GM12878 (cell line): Measurements from ENCODE around the gene PPP1R18. TPM values are rescaled to one million over a fixed set of nuclear protein-coding genes. Genes with fewer than 3 reads are reported as not detected.

Experiments
- ATAC-seq: fragments of 200-7000 bp; cut with Tn5 transposase; 3 replicates; pipeline ENCODE4 v1.9.1; 2020; ENCODE audit warnings: mild to moderate bottlenecking, moderate library complexity
- BruUV-seq: library from RNA; stranded (reverse); fragments of 400-500 nt; replicated peaks from 2 replicates; lab custom pipeline; 2021; lab: Mats Ljungman, UMichigan
- CTCF ChIA-PET: fragments of 300-600 bp; sonication (Branson Sonifier 250); formaldehyde crosslinking; extraction: SDS; loops from one replicate; lab custom pipeline; 2021; ENCODE audit warnings: inconsistent platforms; lab: Yijun Ruan, JAX
- POLR2A ChIA-PET: fragments of 350-600 bp; formaldehyde crosslinking; extraction: SDS; loops from one replicate; lab custom pipeline; 2021; ENCODE audit warnings: inconsistent platforms; lab: Charles Lee
- RAD21 ChIA-PET: fragments of 300-600 bp; sonication (Branson Sonifier 250); formaldehyde crosslinking; loops from one replicate; lab custom pipeline; 2023; ENCODE audit warnings: antibody characterized with exemption; ENCODE audit not compliant: unreplicated experiment; lab: Charles Lee
- SMC1A ChIA-PET: fragments of 300-600 bp; sonication (Branson Sonifier 250); formaldehyde crosslinking; loops from one replicate; lab custom pipeline; 2023; ENCODE audit not compliant: unreplicated experiment, uncharacterized antibody; lab: Charles Lee
- DNase-seq: peaks from one replicate; pipeline ENCODE4 v3.0.0-alpha.2; 2011; ENCODE audit warnings: low read depth, low spot score
- FAIRE-seq: peaks from 3 replicates; lab custom pipeline; 2011; peaks lifted over from hg19 to GRCh38; lab: Jason Lieb, UNC
- H2AFZ ChIP-seq: 2 replicates; pipeline ENCODE4 v1.6.0; 2011; ENCODE audit warnings: low read depth, low read length, control low read depth; ENCODE audit not compliant: control insufficient read depth
- H3K27ac ChIP-seq: 2 replicates; pipeline ENCODE4 v1.5.1; 2011; ENCODE audit warnings: control low read depth; ENCODE audit not compliant: control insufficient read depth, insufficient read depth
- H3K27me3 ChIP-seq, 2 experiments: replicated peaks in 1 of 2; 2 replicates each; pipeline versions ENCODE4 v1.6.0 to v1.6.1; 2011; ENCODE audit warnings: low read length in 1 of 2; ENCODE audit not compliant: control insufficient read depth in 2 of 2, insufficient read depth in 2 of 2
- H3K36me3 ChIP-seq, 2 experiments: 2 replicates each; pipeline ENCODE4 v1.5.1; 2011; ENCODE audit warnings: low read length in 1 of 2; ENCODE audit not compliant: control insufficient read depth in 2 of 2, insufficient read depth in 2 of 2
- H3K4me1 ChIP-seq: 2 replicates; pipeline ENCODE4 v1.6.1; 2011; ENCODE audit warnings: mild to moderate bottlenecking, low read length, moderate library complexity, mixed read lengths; ENCODE audit not compliant: control insufficient read depth, insufficient read depth
- H3K4me2 ChIP-seq: 2 replicates; pipeline ENCODE4 v1.6.0; 2011; ENCODE audit warnings: control low read depth; ENCODE audit not compliant: control insufficient read depth, insufficient read depth
- H3K4me3 ChIP-seq: fragments of 200-600 bp; sonication (generic); 2 replicates; pipeline ENCODE4 v1.5.1; 2016
- H3K79me2 ChIP-seq: 2 replicates; pipeline ENCODE4 v1.6.0; 2011; ENCODE audit warnings: low read length; ENCODE audit not compliant: control insufficient read depth, insufficient read depth
- H3K9ac ChIP-seq: 2 replicates; pipeline ENCODE4 v1.8.0; 2011; ENCODE audit warnings: low read length, control low read depth, mixed read lengths; ENCODE audit not compliant: control insufficient read depth, insufficient read depth
- H3K9me3 ChIP-seq: replicated peaks from 3 replicates; pipeline ENCODE4 v1.5.1; 2011; ENCODE audit warnings: mild to moderate bottlenecking, low read length; ENCODE audit not compliant: control insufficient read depth, insufficient read depth
- H4K20me1 ChIP-seq: 2 replicates; pipeline ENCODE4 v1.6.0; 2011; ENCODE audit not compliant: control insufficient read depth, insufficient read depth
- ATF7 ChIP-seq: fragments of 450-650 bp; IDR thresholded peaks from 2 replicates; pipeline ENCODE4 v1.6.1; 2016; ENCODE audit warnings: low read depth, mild to moderate bottlenecking
- EGR1 ChIP-seq, 2 experiments: IDR thresholded peaks; 1 replicate in 1 of 2; 2 replicates in 1 of 2; pipeline ENCODE4 v1.6.1; 2011 to 2012; ENCODE audit warnings: low read depth in 2 of 2, low read length in 2 of 2, borderline replicate concordance in 1 of 2, mild to moderate bottlenecking in 1 of 2, moderate library complexity in 1 of 2
- HDAC2 ChIP-seq: fragments of 200-600 bp; sonication (generic); IDR thresholded peaks from 2 replicates; pipeline ENCODE4 v1.6.1; 2017
- SMC3 ChIP-seq: IDR thresholded peaks from 2 replicates; pipeline ENCODE4 v1.6.1; 2011; ENCODE audit warnings: low read length, improper control_type of control experiment, borderline replicate concordance
- SPI1 ChIP-seq: IDR thresholded peaks from 2 replicates; pipeline ENCODE4 v1.6.1; 2011; ENCODE audit warnings: low read depth, mild to moderate bottlenecking, low read length, moderate library complexity, borderline replicate concordance; ENCODE audit not compliant: insufficient read depth
- WGBS: methylation state at CpG from one replicate; pipeline ENCODE4 v1.1.6; 2016; ENCODE audit warnings: low lambda C conversion rate; ENCODE audit not compliant: insufficient replicate concordance, insufficient coverage; ENCODE audit errors: missing lambda C conversion rate; 5-methylcytosine and 5-hydroxymethylcytosine counted together
- in situ Hi-C: fragments of 300-500 bp; cut with MboI; formaldehyde crosslinking; loops from 9 replicates; pipeline ENCODE4 v1.14.3; 2018; ENCODE audit warnings: mixed read lengths
- intact Hi-C: fragments of 100-400 bp; cut with micrococcal nuclease; formaldehyde crosslinking; loops from one replicate; pipeline ENCODE4 v1.14.2; 2022; ENCODE audit not compliant: unreplicated experiment
- polyA plus RNA-seq, 11 experiments: library from polyadenylated mRNA; depleted of rRNA in 4 of 11; unstranded in 6 of 11; stranded (reverse) in 5 of 11; fragments of >200 nt; fragmentation: Nextera tagmentation in 4 of 11; fragmentation: Illumina TruSeq in 1 of 11; extraction: Ambion mirVana in 4 of 11; extraction: Trizol in 1 of 11; gene quantifications; 1 replicate in 1 of 11; 2 replicates in 10 of 11; pipeline versions ENCODE4 v1.2.1 to v1.2.3, GENCODE V29; 2011 to 2016; ENCODE audit warnings: inconsistent platforms in 2 of 11, missing spikeins in 2 of 11, low read depth in 1 of 11
- total RNA-seq, 4 experiments: library from RNA; depleted of rRNA in 3 of 4; stranded (reverse); fragments of >200 nt in 3 of 4; fragmentation: Illumina TruSeq in 1 of 4; extraction: Trizol in 1 of 4; gene quantifications; 2 replicates each; pipeline versions ENCODE4 v1.2.1 to v1.2.3, GENCODE V29; 2013 to 2021
- TF ChIP-seq, protein P1 (sequence below): IDR thresholded peaks from 2 replicates; pipeline ENCODE4 v1.6.1; 2012; ENCODE audit warnings: improper control_type of control experiment, low read depth, low read length; ENCODE audit not compliant: insufficient replicate concordance

Gene PPP1R18
- total and polyA plus RNA-seq, 10 of the 15 experiments (the other 5 are each of a cell fraction or from before 2014, with no cell fraction given) = 21.0 to 119 (median 52.6) TPM

- POLR2A ChIA-PET = interaction anchor here (0.6 to 9.5 kb wide), 9 partner anchors 8 to 195 kb away, joined by 3 to 200 read pairs (median 6); partner anchors contain the start of genes DHX16, MDC1, NRM and TUBB
- no peaks in the 10 kb centered on the region for H3K9me3 ChIP-seq
- 0% methylated on average over 4 of the region's 4 CpGs for WGBS
- no peak for FAIRE-seq
- intact Hi-C loops (loop anchor here (1.0 to 5.0 kb wide), 3 partner anchors 36 to 196 kb away; partner anchors contain the start of gene MDC1), in situ Hi-C loops (loop anchor here (5.0 kb wide), 2 partner anchors 36 to 141 kb away; partner anchors contain the start of gene MDC1)
- peaks cover 7 to 15% of the 10 kb centered on the region in 2 experiments for H3K36me3 ChIP-seq
- TSS peak; percentile 8 for BruUV-seq
- H4K20me1 ChIP-seq = peaks cover 5% of the 10 kb centered on the region; the same call in 1 of the 2 replicates
- no peak overlapping the region for H2AFZ ChIP-seq
- peak overlapping the region; percentile 100 for H3K4me3 ChIP-seq
- ATAC-seq = no peak
- SMC1A ChIA-PET = interaction anchor here (1.2 to 11.3 kb wide), 6 partner anchors 9 to 232 kb away, joined by 3 to 265 read pairs (median 4); partner anchors contain the start of genes DHX16, MDC1, TUBB and VARS2
- H3K4me1 ChIP-seq = peaks cover 8% of the 10 kb centered on the region
- H3K9ac ChIP-seq = peak overlapping the region; percentile 75
- TF ChIP-seq ATF7 (no peak), EGR1 (IDR thresholded peaks at IDR 0.05; ENCODE audit: borderline replicate concordance in 1 of 2, low read depth in 2 of 2, low read length in 2 of 2) (no peak), SPI1 (peak; percentile 54; the same call in 1 of the 2 replicates), SMC3 (no peak), HDAC2 (no peak)
- TF ChIP-seq, protein P1, sequence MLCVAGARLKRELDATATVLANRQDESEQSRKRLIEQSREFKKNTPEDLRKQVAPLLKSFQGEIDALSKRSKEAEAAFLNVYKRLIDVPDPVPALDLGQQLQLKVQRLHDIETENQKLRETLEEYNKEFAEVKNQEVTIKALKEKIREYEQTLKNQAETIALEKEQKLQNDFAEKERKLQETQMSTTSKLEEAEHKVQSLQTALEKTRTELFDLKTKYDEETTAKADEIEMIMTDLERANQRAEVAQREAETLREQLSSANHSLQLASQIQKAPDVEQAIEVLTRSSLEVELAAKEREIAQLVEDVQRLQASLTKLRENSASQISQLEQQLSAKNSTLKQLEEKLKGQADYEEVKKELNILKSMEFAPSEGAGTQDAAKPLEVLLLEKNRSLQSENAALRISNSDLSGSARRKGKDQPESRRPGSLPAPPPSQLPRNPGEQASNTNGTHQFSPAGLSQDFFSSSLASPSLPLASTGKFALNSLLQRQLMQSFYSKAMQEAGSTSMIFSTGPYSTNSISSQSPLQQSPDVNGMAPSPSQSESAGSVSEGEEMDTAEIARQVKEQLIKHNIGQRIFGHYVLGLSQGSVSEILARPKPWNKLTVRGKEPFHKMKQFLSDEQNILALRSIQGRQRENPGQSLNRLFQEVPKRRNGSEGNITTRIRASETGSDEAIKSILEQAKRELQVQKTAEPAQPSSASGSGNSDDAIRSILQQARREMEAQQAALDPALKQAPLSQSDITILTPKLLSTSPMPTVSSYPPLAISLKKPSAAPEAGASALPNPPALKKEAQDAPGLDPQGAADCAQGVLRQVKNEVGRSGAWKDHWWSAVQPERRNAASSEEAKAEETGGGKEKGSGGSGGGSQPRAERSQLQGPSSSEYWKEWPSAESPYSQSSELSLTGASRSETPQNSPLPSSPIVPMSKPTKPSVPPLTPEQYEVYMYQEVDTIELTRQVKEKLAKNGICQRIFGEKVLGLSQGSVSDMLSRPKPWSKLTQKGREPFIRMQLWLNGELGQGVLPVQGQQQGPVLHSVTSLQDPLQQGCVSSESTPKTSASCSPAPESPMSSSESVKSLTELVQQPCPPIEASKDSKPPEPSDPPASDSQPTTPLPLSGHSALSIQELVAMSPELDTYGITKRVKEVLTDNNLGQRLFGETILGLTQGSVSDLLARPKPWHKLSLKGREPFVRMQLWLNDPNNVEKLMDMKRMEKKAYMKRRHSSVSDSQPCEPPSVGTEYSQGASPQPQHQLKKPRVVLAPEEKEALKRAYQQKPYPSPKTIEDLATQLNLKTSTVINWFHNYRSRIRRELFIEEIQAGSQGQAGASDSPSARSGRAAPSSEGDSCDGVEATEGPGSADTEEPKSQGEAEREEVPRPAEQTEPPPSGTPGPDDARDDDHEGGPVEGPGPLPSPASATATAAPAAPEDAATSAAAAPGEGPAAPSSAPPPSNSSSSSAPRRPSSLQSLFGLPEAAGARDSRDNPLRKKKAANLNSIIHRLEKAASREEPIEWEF = no peak
- H3K4me2 ChIP-seq = peak overlapping the region; percentile 89
- H3K79me2 ChIP-seq = peaks cover 84% of the 10 kb centered on the region
- H3K27me3 ChIP-seq = no peaks in the 10 kb centered on the region
- DNase-seq = no peak
- RAD21 ChIA-PET = interaction anchor here (0.8 to 14.2 kb wide), 9 partner anchors 9 to 232 kb away, joined by 3 to 232 read pairs (median 4); partner anchors contain the start of genes MDC1, NRM, TUBB and VARS2
- CTCF ChIA-PET = interaction anchor here (0.7 to 9.5 kb wide), 4 partner anchors 44 to 150 kb away, joined by 3 to 487 read pairs (median 3); partner anchors contain the start of genes MDC1 and TUBB
- peak overlapping the region; percentile 94 for H3K27ac ChIP-seq
Observed at GRCh38 chr6:30681766-30682142, 4.7 kb downstream of the PPP1R18 start.
